Placental epithelial cell (primary cell): Measurements from ENCODE around the gene RERE. TPM values are rescaled to one million over a fixed set of nuclear protein-coding genes. Genes with fewer than 3 reads are reported as not detected.

ENCODE experiments used
- small RNA-seq: library from RNA; depleted of rRNA; stranded (forward); fragments of <200 nt; gene quantifications from one replicate; pipeline ENCODE3, GENCODE V24; 2012
- total RNA-seq: library from RNA; depleted of rRNA; stranded (reverse); fragments of >200 nt; gene quantifications from 2 replicates; pipeline ENCODE4 v1.2.3, GENCODE V29; 2012

Gene RERE
- 20.6 and 85.6 TPM in 2 replicates for total RNA-seq

GRCh38 chr1:8817412-8818324 lies at the start of gene RERE:
Gene RERE (minus strand): TSS chr1:8817640.

GRCh38 chr1:8317647-8318381 lies 499.6 kb downstream of the RERE start, which contains the start of gene SLC45A1:
Gene SLC45A1 (plus strand): TSS chr1:8318114. CDS start chr1:8324330, 6,216 bp downstream.

Small RNA genes within 50 kb of the gene (small RNA-seq; reads per million reads assigned to genes)
- 0.12 reads per million for gene MIR6728
- gene RF00019: not detected
- not detected for gene RF00599

Other genes starting within 250 kb of the RERE start
- gene ENO1, start 61.0 kb upstream of the RERE start, total RNA-seq: 538 and 1,794 TPM in 2 replicates
- gene CA6, start 128.2 kb upstream of the RERE start, total RNA-seq: not detected in 2 replicates
- not detected in 2 replicates for gene SLC2A7, start 208.8 kb upstream of the RERE start, total RNA-seq